PC-9 (cell line): ENCODE data around the gene PAX1.

Source experiments
- CTCF ChIP-seq: fragments of 200-600 bp; sonication (generic); conservative IDR thresholded peaks from 2 replicates; pipeline ENCODE4 v1.6.1; 2017; ENCODE audit warnings: mixed run types, antibody characterized with exemption, mild to moderate bottlenecking, moderate library complexity
- EZH2 ChIP-seq: fragments of 200-600 bp; sonication (generic); IDR thresholded peaks from 2 replicates; pipeline ENCODE4 v1.8.0; 2017; ENCODE audit warnings: antibody characterized with exemption, low read depth

DNA sequence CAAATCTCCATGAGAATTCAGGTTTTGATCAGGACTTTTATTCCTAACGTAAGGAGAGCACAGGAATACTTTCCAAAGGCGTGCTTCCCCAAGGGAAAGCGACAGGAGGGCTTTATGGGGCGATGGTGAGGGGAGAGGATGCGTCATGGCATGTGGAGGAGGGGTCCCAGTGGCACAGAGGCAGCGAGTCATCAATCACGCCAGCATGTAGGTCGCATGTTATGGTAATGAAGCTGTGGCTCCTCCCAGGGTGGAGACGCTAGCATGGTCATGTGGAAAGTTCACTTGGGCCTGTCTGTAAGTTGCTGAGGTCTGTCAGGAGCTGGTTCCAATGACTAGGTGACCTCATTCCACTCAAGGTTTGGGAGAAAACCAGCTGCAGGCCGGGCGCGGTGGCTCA, 35.3 kb upstream of the PAX1 start:
- TF ChIP-seq CTCF, result no peak
- TF ChIP-seq EZH2, result no peak
